Skeletal muscle cell (primary cell): ENCODE measurements around the gene AK4.
A peak's percentile ranks its signal among the peaks of the same experiment; 100 is the strongest.

Source experiments
- DNase-seq: peaks from one replicate; pipeline ENCODE4 v3.0.0-alpha.2; 2010; ENCODE audit warnings: low read depth
- H3K4me3 ChIP-seq: 2 replicates; pipeline ENCODE4 v1.5.1; 2011; ENCODE audit warnings: low read depth, mild to moderate bottlenecking, control low read depth, low read length, moderate library complexity

AK4 gene

GRCh38 chr1:65264197-65264929 lies 116.4 kb downstream of the AK4 start:
- H3K4me3 ChIP-seq, result peak overlapping the region; percentile 46

GRCh38 chr1:65265296-65265650 lies 117.3 kb downstream of the AK4 start:
- DNase-seq, result no peak
- H3K4me3 ChIP-seq, result peak overlapping the region; percentile 59

More at GRCh38 chr1:65264197-65264929, 116.4 kb downstream of the AK4 start:
- peak; percentile 36 for DNase-seq

GRCh38 chr1:65265651-65266351 lies 117.8 kb downstream of the AK4 start:
- no peak for DNase-seq
- H3K4me3 ChIP-seq, result peak overlapping the region; percentile 59

GRCh38 chr1:65266476-65266875 lies 118.5 kb downstream of the AK4 start:
- no peak overlapping the region for H3K4me3 ChIP-seq
- DNase-seq, result no peak

- DNase-seq, result no peak
Observed at GRCh38 chr1:65267271-65267670, 119.3 kb downstream of the AK4 start.

GRCh38 chr1:65267683-65268082 lies 119.7 kb downstream of the AK4 start:
- no peak for DNase-seq
- no peak overlapping the region for H3K4me3 ChIP-seq

More at GRCh38 chr1:65267271-65267670, 119.3 kb downstream of the AK4 start:
- H3K4me3 ChIP-seq, result no peak overlapping the region

GRCh38 chr1:65269612-65270011 lies 121.6 kb downstream of the AK4 start:
- H3K4me3 ChIP-seq, result no peak overlapping the region
- DNase-seq, result no peak

GRCh38 chr1:65276197-65276939 lies 128.4 kb downstream of the AK4 start:
- no peak overlapping the region for H3K4me3 ChIP-seq
- no peak for DNase-seq

GRCh38 chr1:65277605-65278347 lies 129.8 kb downstream of the AK4 start:
- H3K4me3 ChIP-seq, result no peak overlapping the region
- DNase-seq, result no peak

GRCh38 chr1:65278376-65279069 lies 130.5 kb downstream of the AK4 start:
- DNase-seq, result no peak

GRCh38 chr1:65279070-65279779 lies 131.2 kb downstream of the AK4 start:
- no peak for DNase-seq
- no peak overlapping the region for H3K4me3 ChIP-seq

More at GRCh38 chr1:65278376-65279069, 130.5 kb downstream of the AK4 start:
- H3K4me3 ChIP-seq, result no peak overlapping the region
